ENCODE data around the gene DDA1. TPM values are rescaled to one million over a fixed set of nuclear protein-coding genes. Genes with fewer than 3 reads are reported as not detected.

The DDA1 gene
- total RNA-seq, 1 donor from 2014 or later, result 9.0 TPM

- DNase-seq (ENCODE audit: low read depth) (no peak), FAIRE-seq (no peak)
- H3K36me3 ChIP-seq (ENCODE audit: control insufficient read depth, insufficient read depth, low read length), result peaks cover 25% of the 10 kb centered on the region
Measured at GRCh38 chr19:17312189-17313113, 3.1 kb downstream of the DDA1 start.

GRCh38 chr19:17314007-17314593, 4.7 kb downstream of the DDA1 start:
- Histone ChIP-seq H3K36me3 (ENCODE audit: control insufficient read depth, insufficient read depth, low read length) (peaks cover 26% of the 10 kb centered on the region), H3K4me3 (ENCODE audit: low read depth, low read length) (no peak overlapping the region), H3K27me3 (ENCODE audit: control insufficient read depth, insufficient read depth, low read length) (no peaks in the 10 kb centered on the region)
- no peak for TF ChIP-seq CTCF (IDR thresholded peaks at IDR 0.05; ENCODE audit: insufficient read depth, low read length, severe bottlenecking)
- DNase-seq (ENCODE audit: low read depth) (no peak), FAIRE-seq (no peak)

More at GRCh38 chr19:17312189-17313113, 3.1 kb downstream of the DDA1 start:
- Histone ChIP-seq H3K27me3 (ENCODE audit: control insufficient read depth, insufficient read depth, low read length) (no peaks in the 10 kb centered on the region), H3K4me3 (ENCODE audit: low read depth, low read length) (no peak overlapping the region)
- no peak for TF ChIP-seq CTCF (IDR thresholded peaks at IDR 0.05; ENCODE audit: insufficient read depth, low read length, severe bottlenecking)

GRCh38 chr19:17318966-17319365, 9.6 kb downstream of the DDA1 start:
- FAIRE-seq (no peak), DNase-seq (ENCODE audit: low read depth) (no peak)
- TF ChIP-seq CTCF (IDR thresholded peaks at IDR 0.05; ENCODE audit: insufficient read depth, low read length, severe bottlenecking), result no peak
- no peak overlapping the region for H3K4me3 ChIP-seq (ENCODE audit: low read depth, low read length)
- no peaks in the 10 kb centered on the region for H3K27me3 ChIP-seq (ENCODE audit: control insufficient read depth, insufficient read depth, low read length)
- H3K36me3 ChIP-seq (ENCODE audit: control insufficient read depth, insufficient read depth, low read length), result peaks cover 36% of the 10 kb centered on the region

- no peak for TF ChIP-seq CTCF (IDR thresholded peaks at IDR 0.05; ENCODE audit: insufficient read depth, low read length, severe bottlenecking)
- peaks cover 30% of the 10 kb centered on the region for H3K36me3 ChIP-seq (ENCODE audit: control insufficient read depth, insufficient read depth, low read length)
- peak; percentile 47 for FAIRE-seq
Measured at GRCh38 chr19:17319473-17320238, 10.3 kb downstream of the DDA1 start.

GRCh38 chr19:17320435-17320834, 11.1 kb downstream of the DDA1 start:
- no peak for TF ChIP-seq CTCF (IDR thresholded peaks at IDR 0.05; ENCODE audit: insufficient read depth, low read length, severe bottlenecking)
- Histone ChIP-seq H3K4me3 (ENCODE audit: low read depth, low read length) (no peak overlapping the region), H3K36me3 (ENCODE audit: control insufficient read depth, insufficient read depth, low read length) (peaks cover 28% of the 10 kb centered on the region), H3K27me3 (ENCODE audit: control insufficient read depth, insufficient read depth, low read length) (no peaks in the 10 kb centered on the region)
- DNase-seq (ENCODE audit: low read depth) (no peak), FAIRE-seq (no peak)

More at GRCh38 chr19:17319473-17320238, 10.3 kb downstream of the DDA1 start:
- DNase-seq (ENCODE audit: low read depth), result no peak
- Histone ChIP-seq H3K4me3 (ENCODE audit: low read depth, low read length) (no peak overlapping the region), H3K27me3 (ENCODE audit: control insufficient read depth, insufficient read depth, low read length) (no peaks in the 10 kb centered on the region)
